GM12865 (cell line): Measurements from ENCODE around the gene PRKAR1B.

Source experiments
- DNase-seq: peaks from one replicate; pipeline ENCODE4 v3.0.0; 2010; ENCODE audit warnings: low read depth
- H3K4me3 ChIP-seq: 2 replicates; pipeline ENCODE4 v1.5.1; 2011; ENCODE audit warnings: mild to moderate bottlenecking, low read depth, low read length, control low read depth
- TF ChIP-seq, protein P1 (sequence below): IDR thresholded peaks from 2 replicates; pipeline ENCODE4 v1.5.1; 2011; ENCODE audit warnings: low read length, control low read depth, low read depth, inconsistent platforms; ENCODE audit not compliant: insufficient read depth; ENCODE audit errors: missing control alignments

PRKAR1B gene

DNA sequence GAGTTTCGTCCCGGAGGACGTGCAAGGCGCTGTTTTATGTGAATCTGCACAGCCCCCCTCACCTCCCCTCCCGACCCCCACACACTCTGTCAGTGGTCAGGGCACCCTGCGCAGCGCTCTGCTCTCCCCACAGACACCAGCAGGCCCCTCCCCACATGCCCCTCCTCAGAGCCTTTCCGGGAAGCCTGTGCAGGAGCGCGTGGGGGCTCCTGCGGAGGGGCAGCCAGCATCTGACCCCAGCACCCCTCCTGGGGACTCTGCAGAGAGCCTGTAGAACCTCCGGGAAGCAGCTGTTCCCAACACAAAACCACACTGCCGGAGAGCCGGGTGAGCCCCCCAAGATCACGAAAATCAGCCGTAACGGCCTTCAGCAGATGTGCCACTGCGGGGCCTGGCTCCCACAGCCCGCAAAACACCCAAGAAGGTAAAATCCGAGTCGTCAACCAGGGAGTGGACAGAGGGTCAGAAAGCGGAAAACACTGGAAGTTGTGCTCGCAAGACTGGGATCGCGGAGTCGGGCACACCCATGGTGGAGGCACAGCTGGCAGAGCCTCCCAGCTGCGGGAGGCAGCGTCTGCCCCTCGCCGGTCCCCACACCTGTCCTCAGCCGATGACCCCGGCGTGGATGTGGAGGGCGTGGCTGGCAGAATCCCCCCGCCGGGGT lies 153.7 kb downstream of the PRKAR1B start:
- H3K4me3 ChIP-seq, result no peak overlapping the region
- TF ChIP-seq, protein P1, sequence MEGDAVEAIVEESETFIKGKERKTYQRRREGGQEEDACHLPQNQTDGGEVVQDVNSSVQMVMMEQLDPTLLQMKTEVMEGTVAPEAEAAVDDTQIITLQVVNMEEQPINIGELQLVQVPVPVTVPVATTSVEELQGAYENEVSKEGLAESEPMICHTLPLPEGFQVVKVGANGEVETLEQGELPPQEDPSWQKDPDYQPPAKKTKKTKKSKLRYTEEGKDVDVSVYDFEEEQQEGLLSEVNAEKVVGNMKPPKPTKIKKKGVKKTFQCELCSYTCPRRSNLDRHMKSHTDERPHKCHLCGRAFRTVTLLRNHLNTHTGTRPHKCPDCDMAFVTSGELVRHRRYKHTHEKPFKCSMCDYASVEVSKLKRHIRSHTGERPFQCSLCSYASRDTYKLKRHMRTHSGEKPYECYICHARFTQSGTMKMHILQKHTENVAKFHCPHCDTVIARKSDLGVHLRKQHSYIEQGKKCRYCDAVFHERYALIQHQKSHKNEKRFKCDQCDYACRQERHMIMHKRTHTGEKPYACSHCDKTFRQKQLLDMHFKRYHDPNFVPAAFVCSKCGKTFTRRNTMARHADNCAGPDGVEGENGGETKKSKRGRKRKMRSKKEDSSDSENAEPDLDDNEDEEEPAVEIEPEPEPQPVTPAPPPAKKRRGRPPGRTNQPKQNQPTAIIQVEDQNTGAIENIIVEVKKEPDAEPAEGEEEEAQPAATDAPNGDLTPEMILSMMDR, result no peak
- DNase-seq, result no peak

DNA sequence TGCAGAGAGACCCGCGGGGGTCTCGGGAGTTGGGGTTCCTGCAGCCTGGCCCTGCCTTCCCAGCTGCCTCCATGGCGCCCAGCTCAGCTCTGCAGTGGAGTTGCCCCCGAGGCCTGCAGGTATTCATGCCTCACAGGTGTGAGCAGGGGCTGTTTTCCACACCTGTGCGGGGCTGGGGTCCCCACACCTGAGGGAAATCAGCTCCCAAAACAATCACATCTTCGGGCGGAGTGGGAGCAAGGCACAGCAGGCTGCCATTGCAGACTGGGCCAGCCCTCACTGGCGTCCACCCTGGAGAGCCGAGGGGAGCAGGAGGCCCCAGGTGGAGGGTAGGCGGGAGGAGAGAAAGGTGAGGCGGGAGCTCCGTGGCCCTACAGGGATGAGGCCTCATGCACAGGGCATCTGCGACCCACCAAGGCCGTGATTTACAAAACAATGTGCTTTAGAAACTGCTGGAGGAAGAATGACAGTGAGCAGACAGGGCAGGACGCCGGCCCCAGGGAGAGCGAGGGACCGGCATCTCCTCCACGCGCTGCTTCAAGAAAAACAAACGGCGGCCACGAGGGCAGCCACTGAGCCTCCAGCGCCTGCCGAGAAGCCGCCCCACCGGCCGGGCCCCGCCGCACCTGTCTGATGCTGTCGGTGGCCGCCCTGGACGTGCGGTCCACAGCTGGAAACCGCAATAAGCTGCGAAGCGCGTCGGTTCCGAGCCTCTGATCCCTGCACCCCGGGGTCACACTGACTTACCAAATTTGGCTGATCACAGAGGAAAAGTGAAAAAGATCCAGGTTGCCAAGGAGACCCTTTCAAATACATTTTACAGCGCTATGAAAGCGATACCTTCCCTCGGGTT lies 154.4 kb downstream of the PRKAR1B start:
- H3K4me3 ChIP-seq, result no peak overlapping the region
- DNase-seq, result no peak
- TF ChIP-seq, protein P1, result no peak

DNA sequence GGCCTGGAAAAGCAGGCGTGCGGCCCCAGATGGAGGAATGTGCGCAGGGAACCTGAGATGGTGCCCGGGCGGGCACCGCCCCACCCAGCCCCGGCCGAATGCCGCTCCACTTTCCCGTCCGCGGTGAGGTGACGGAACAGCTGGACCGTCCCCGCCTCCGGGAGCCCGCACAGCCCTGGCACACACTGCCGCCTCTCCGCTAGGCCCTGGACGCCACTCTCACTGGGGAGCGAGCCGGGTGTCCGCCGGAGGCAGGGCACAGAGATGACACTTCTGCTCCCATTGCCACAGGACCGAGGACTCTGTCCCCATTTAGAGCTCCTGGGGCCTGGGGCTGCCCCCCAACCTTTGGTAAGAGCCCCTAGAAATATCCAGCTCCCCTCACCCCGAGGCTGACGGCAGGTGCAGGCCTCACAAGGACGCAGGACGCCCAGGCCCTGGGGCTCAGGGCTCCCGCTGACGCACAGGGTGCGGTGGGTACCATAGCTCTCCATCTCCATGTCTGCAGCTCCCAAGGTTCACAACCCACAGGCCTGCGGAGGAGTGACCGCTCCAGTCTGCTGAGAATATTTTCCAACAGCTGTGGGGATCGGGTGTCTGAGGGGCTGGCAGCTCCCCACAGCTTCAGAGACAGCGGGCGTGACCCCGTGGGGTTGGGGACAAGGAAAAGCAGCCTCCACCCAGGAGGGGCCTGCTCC lies 155.2 kb downstream of the PRKAR1B start:
- TF ChIP-seq, protein P1, result no peak
- DNase-seq, result no peak
- H3K4me3 ChIP-seq, result no peak overlapping the region

DNA sequence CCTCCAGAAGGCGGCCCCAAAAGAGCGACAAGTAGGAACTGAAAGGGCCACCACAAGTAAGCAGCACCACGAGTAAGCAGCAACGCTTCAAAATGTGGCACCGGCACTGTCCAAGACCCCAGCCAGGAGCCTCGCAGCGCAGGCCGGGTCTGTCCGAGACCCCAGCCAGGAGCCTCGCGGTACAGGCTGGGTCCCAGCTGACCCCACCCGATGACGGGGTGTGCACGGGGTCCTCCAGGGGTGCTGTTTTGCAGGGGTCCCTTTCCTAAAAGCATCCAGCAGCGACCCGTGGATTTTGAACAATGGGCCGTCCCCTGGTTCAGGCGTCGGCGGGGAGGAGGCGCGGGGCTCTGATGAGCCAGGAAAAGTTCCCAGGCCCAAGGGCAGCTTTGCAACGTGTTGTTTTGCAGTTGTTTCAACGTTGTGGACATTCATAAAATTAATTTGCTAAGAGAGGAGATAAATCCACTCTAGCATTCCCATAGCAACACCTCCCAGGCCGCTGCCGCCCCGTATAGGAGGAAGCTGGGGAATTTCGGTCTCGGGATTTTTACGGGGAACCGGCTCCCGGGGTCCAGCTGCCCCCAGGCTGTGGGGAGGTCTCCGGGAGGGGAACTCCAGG lies 155.9 kb downstream of the PRKAR1B start:
- no peak overlapping the region for H3K4me3 ChIP-seq
- DNase-seq, result no peak
- TF ChIP-seq, protein P1, result no peak

DNA sequence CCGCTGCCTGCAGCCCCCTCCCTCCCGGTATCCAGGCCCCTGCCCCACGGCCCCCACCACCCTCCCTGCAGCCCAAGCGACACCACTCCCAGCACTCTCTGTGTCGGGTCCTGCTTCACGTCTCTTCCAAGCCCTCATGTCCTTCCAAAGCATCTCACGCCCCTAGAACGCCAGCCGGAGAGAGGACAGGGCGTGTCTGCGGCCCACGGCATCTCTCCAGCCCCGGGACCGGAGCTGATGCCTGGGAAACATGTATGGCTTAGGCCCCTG lies 156.3 kb downstream of the PRKAR1B start:
- TF ChIP-seq, protein P1, result no peak
- no peak overlapping the region for H3K4me3 ChIP-seq
- no peak for DNase-seq

DNA sequence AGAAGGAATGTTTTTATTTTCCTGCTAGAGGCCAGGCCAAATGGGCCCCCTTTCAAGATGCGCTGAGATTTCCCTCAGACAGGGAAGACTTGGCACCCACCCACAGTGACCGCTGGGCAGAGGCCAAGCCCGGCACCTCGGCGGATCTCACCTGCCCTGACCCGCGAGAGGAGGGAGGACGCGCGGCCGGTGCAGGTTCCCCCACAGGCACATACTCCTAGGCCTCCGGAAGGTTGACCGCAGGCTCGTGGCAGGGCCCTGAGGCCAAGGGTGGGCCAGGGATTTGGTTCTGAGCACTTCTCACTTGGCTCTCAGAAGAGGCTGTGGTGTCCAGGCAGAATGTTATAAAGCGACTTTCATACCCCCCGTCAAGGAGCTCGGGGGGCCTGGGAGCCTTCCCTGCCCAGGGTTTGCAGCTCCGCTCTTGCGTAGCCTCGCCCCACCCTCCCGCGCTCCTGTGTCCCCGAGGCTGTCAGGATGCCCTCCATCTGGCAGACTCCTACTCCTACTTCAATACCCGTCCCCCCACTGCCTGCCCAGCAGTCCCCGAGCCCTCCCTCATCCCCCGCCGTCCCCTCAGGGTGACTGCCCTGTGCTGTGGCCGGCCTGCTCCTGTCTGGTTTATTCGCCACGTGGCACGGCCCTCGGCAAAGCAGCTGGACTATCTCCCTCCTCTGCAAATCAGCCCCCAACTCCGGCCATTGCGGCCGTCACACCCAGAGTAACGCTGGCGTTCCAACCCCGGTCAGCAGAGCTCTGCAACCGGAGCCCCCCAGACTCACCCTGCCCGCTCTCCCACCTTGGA lies 156.9 kb downstream of the PRKAR1B start:
- TF ChIP-seq, protein P1, result no peak
- H3K4me3 ChIP-seq, result no peak overlapping the region
- no peak for DNase-seq
